ENCODE results near the gene SPRED2. TPM values are rescaled to one million over a fixed set of nuclear protein-coding genes. Genes with fewer than 3 reads are reported as not detected.

The SPRED2 gene
- total RNA-seq, 1 donor from 2014 or later, result 11.1 TPM

GRCh38 chr2:65316072-65316471 is 116.3 kb downstream of the SPRED2 start:
- DNase-seq (ENCODE audit: low read depth), result no peak
- no peak overlapping the region for H3K4me3 ChIP-seq (ENCODE audit: low read depth, low read length)
- TF ChIP-seq, protein P1, sequence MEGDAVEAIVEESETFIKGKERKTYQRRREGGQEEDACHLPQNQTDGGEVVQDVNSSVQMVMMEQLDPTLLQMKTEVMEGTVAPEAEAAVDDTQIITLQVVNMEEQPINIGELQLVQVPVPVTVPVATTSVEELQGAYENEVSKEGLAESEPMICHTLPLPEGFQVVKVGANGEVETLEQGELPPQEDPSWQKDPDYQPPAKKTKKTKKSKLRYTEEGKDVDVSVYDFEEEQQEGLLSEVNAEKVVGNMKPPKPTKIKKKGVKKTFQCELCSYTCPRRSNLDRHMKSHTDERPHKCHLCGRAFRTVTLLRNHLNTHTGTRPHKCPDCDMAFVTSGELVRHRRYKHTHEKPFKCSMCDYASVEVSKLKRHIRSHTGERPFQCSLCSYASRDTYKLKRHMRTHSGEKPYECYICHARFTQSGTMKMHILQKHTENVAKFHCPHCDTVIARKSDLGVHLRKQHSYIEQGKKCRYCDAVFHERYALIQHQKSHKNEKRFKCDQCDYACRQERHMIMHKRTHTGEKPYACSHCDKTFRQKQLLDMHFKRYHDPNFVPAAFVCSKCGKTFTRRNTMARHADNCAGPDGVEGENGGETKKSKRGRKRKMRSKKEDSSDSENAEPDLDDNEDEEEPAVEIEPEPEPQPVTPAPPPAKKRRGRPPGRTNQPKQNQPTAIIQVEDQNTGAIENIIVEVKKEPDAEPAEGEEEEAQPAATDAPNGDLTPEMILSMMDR (conservative IDR thresholded peaks at IDR 0.05; ENCODE audit: low read depth, low read length), result no peak

DNA sequence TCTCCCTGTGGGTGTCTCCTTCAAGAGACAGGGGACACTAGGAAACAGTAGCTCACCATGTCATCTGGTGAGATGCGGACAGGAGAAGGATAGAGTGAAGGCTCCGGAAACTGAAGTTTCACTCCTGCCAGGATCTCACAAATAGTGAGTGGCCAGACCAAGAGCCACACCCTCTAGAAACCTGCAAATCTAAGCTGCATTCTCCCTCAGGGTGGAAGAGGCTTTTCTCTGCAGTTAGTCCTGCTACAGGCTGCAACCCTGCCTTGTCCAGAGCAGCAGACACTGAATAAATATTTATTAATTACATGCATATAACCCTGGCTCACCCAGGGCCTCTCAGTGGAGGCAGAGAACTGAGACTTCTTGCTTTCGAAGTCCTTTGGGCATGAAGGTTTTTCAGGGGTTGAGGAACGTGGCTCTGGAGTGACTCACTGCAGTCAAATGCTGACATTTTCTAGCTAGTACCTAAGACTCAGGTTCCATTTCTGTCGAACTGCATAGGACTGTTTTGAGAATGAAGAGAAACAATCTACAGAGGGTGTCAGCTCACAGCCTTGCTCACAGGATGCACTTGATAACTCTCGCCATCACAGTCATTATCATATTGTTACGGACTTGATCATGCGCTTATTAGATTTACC is 117.5 kb downstream of the SPRED2 start:
- no peak overlapping the region for H3K4me3 ChIP-seq (ENCODE audit: low read depth, low read length)
- DNase-seq (ENCODE audit: low read depth), result no peak
- TF ChIP-seq, protein P1 (conservative IDR thresholded peaks at IDR 0.05; ENCODE audit: low read depth, low read length), result no peak

DNA sequence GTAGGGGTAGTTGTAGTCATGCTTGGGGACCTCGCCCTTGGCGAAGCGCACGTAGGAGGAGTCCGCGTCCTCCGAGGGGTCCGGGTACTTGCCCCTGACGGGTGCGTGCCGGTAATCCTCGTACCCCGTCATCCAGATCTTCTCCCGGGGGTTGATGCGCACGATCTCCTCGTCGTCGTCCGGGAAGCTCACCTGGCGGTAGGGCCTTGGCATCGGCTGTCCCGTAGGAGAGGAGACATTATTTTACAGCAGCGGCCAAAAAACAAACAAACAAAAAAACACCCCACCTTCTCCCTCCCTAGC is 118.5 kb downstream of the SPRED2 start:
- no peak for DNase-seq (ENCODE audit: low read depth)
- TF ChIP-seq, protein P1 (conservative IDR thresholded peaks at IDR 0.05; ENCODE audit: low read depth, low read length), result no peak
- H3K4me3 ChIP-seq (ENCODE audit: low read depth, low read length), result no peak overlapping the region

- TF ChIP-seq, protein P1 (conservative IDR thresholded peaks at IDR 0.05; ENCODE audit: low read depth, low read length), result no peak
- H3K4me3 ChIP-seq (ENCODE audit: low read depth, low read length), result no peak overlapping the region
- DNase-seq (ENCODE audit: low read depth), result no peak
Observed at GRCh38 chr2:65313126-65313953, 119.1 kb downstream of the SPRED2 start.

DNA sequence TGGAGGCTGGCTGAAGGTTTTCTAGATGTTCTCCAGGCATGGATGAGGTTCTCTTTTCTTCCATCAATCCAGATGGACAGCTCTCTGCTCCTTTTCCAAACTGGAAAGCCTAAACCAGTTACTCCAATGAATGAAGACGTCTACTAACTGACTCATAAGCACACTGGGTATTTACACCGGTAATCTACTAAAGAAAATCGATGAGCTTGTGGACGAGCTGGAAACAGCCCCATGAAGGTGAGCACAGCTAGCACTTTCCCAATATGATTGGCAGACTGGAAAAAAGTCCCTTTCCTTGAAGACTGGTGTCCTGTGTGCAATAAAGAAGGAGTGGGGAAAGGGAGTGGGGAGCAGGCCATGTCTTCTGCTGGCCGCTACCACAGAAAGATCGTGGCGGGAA is 120.8 kb downstream of the SPRED2 start:
- H3K4me3 ChIP-seq (ENCODE audit: low read depth, low read length), result no peak overlapping the region
- DNase-seq (ENCODE audit: low read depth), result no peak
- TF ChIP-seq, protein P1 (conservative IDR thresholded peaks at IDR 0.05; ENCODE audit: low read depth, low read length), result no peak

GRCh38 chr2:65311049-65311448 is 121.3 kb downstream of the SPRED2 start:
- DNase-seq (ENCODE audit: low read depth), result no peak
- TF ChIP-seq, protein P1 (conservative IDR thresholded peaks at IDR 0.05; ENCODE audit: low read depth, low read length), result no peak
- no peak overlapping the region for H3K4me3 ChIP-seq (ENCODE audit: low read depth, low read length)
